OCI-LY1 (cell line): ENCODE data around the gene THOC2.

ENCODE experiments used
- H2AFZ ChIP-seq: fragments of 200-600 bp; sonication (generic), shearing (Covaris generic); 2 replicates; pipeline ENCODE4 v1.6.0; 2014; ENCODE audit warnings: antibody characterized with exemption, mild to moderate bottlenecking, low read length
- H3F3A ChIP-seq: fragments of 200-600 bp; sonication (generic), shearing (Covaris generic); 2 replicates; pipeline ENCODE4 v1.6.0; 2014; ENCODE audit warnings: mild to moderate bottlenecking, antibody characterized with exemption, low read length, moderate library complexity; ENCODE audit not compliant: insufficient read depth
- H3K27ac ChIP-seq: fragments of 200-600 bp; sonication (generic); 2 replicates; pipeline ENCODE4 v1.5.1; 2014; ENCODE audit warnings: low read length, mixed run types, mild to moderate bottlenecking, low read depth; ENCODE audit not compliant: poor library complexity, severe bottlenecking
- H3K27me3 ChIP-seq: fragments of 200-600 bp; sonication (generic); 2 replicates; pipeline ENCODE4 v1.6.0; 2014; ENCODE audit warnings: antibody characterized with exemption, mild to moderate bottlenecking, low read length, moderate library complexity; ENCODE audit not compliant: insufficient read depth
- H3K36me3 ChIP-seq: fragments of 200-600 bp; sonication (generic); 2 replicates; pipeline ENCODE4 v1.6.1; 2014; ENCODE audit warnings: mild to moderate bottlenecking, antibody characterized with exemption, low read length, moderate library complexity, mixed read lengths; ENCODE audit not compliant: insufficient read depth
- H3K4me1 ChIP-seq: fragments of 200-600 bp; sonication (generic); 2 replicates; pipeline ENCODE4 v1.5.1; 2014; ENCODE audit warnings: mild to moderate bottlenecking, low read length, moderate library complexity; ENCODE audit not compliant: insufficient read depth, severe bottlenecking
- H3K4me2 ChIP-seq: fragments of 200-600 bp; sonication (generic), shearing (Covaris generic); 2 replicates; pipeline ENCODE4 v1.6.1; 2014; ENCODE audit warnings: low read length
- H3K4me3 ChIP-seq: fragments of 200-600 bp; sonication (generic); 2 replicates; pipeline ENCODE4 v1.5.1; 2014; ENCODE audit warnings: low read length, low read depth, mild to moderate bottlenecking, mixed read lengths; ENCODE audit not compliant: poor library complexity, severe bottlenecking
- H3K79me2 ChIP-seq: fragments of 200-600 bp; shearing (Covaris generic); 2 replicates; pipeline ENCODE4 v1.6.1; 2016; ENCODE audit warnings: mixed run types, low read length, mixed read lengths; ENCODE audit not compliant: insufficient read depth
- H3K9ac ChIP-seq: fragments of 200-600 bp; sonication (generic), shearing (Covaris generic); 2 replicates; pipeline ENCODE4 v1.6.1; 2014; ENCODE audit warnings: mild to moderate bottlenecking, low read length, mixed read lengths
- H3K9me2 ChIP-seq: fragments of 200-600 bp; sonication (generic), shearing (Covaris generic); 2 replicates; pipeline ENCODE4 v1.6.1; 2014; ENCODE audit warnings: low read depth, mild to moderate bottlenecking, low read length, mixed read lengths
- H3K9me3 ChIP-seq: fragments of 200-600 bp; shearing (Covaris generic); 2 replicates; pipeline ENCODE4 v1.6.1; 2014; ENCODE audit warnings: low read length, mixed read lengths
- H4K20me1 ChIP-seq: fragments of 200-600 bp; sonication (generic), shearing (Covaris generic); 2 replicates; pipeline ENCODE4 v1.6.0; 2016; ENCODE audit warnings: mild to moderate bottlenecking, low read length; ENCODE audit not compliant: insufficient read depth
- CTCF ChIP-seq: fragments of 200-600 bp; sonication (generic), shearing (Covaris generic); IDR thresholded peaks from 2 replicates; pipeline ENCODE4 v1.5.1; 2017; ENCODE audit warnings: mild to moderate bottlenecking, antibody characterized with exemption, low read length, moderate library complexity, mixed read lengths
- EZH2 ChIP-seq: fragments of 200-600 bp; sonication (generic), shearing (Covaris generic); IDR thresholded peaks from 2 replicates; pipeline ENCODE4 v1.8.0; 2017; ENCODE audit warnings: borderline replicate concordance, mixed run types, mild to moderate bottlenecking, antibody characterized with exemption, low read length, moderate library complexity, mixed read lengths

Gene THOC2

GRCh38 chrX:123742440-123742839, 9.6 kb upstream of the THOC2 start:
- H3K27ac ChIP-seq: no peak overlapping the region
- no peak overlapping the region for H3K4me3 ChIP-seq
- no peaks in the 10 kb centered on the region for H3F3A ChIP-seq
- TF ChIP-seq EZH2: no peak
- no peaks in the 10 kb centered on the region for H3K4me1 ChIP-seq
- no peak overlapping the region for H3K9ac ChIP-seq
- H3K27me3 ChIP-seq: no peaks in the 10 kb centered on the region
- H2AFZ ChIP-seq: no peak overlapping the region
- H3K9me3 ChIP-seq: no peaks in the 10 kb centered on the region
- no peaks in the 10 kb centered on the region for H3K9me2 ChIP-seq
- H3K36me3 ChIP-seq: no peaks in the 10 kb centered on the region
- H4K20me1 ChIP-seq: no peaks in the 10 kb centered on the region
- H3K4me2 ChIP-seq: no peak overlapping the region
- no peaks in the 10 kb centered on the region for H3K79me2 ChIP-seq

GRCh38 chrX:123740536-123740935, 7.7 kb upstream of the THOC2 start:
- Histone ChIP-seq H2AFZ (no peak overlapping the region), H3K4me1 (no peaks in the 10 kb centered on the region), H3K27me3 (no peaks in the 10 kb centered on the region), H3K79me2 (no peaks in the 10 kb centered on the region), H3K36me3 (no peaks in the 10 kb centered on the region), H3F3A (no peaks in the 10 kb centered on the region), H4K20me1 (no peaks in the 10 kb centered on the region), H3K4me3 (no peak overlapping the region), H3K27ac (no peak overlapping the region), H3K4me2 (no peak overlapping the region), H3K9me3 (no peaks in the 10 kb centered on the region), H3K9ac (no peak overlapping the region), H3K9me2 (no peaks in the 10 kb centered on the region)
- TF ChIP-seq CTCF (no peak), EZH2 (no peak)

GRCh38 chrX:123740006-123740405, 7.2 kb upstream of the THOC2 start:
- H3K79me2 ChIP-seq: no peaks in the 10 kb centered on the region
- H3F3A ChIP-seq: no peaks in the 10 kb centered on the region
- H3K9me3 ChIP-seq: no peaks in the 10 kb centered on the region
- no peaks in the 10 kb centered on the region for H3K9me2 ChIP-seq
- no peaks in the 10 kb centered on the region for H4K20me1 ChIP-seq
- H3K27ac ChIP-seq: no peak overlapping the region
- H3K27me3 ChIP-seq: no peaks in the 10 kb centered on the region
- no peak overlapping the region for H3K4me3 ChIP-seq
- no peaks in the 10 kb centered on the region for H3K36me3 ChIP-seq
- TF ChIP-seq EZH2: no peak
- no peak for TF ChIP-seq CTCF
- H3K4me1 ChIP-seq: no peaks in the 10 kb centered on the region
- H3K9ac ChIP-seq: no peak overlapping the region
- no peak overlapping the region for H3K4me2 ChIP-seq
- H2AFZ ChIP-seq: no peak overlapping the region

- Histone ChIP-seq H3K4me1 (no peaks in the 10 kb centered on the region), H3K4me2 (no peak overlapping the region), H2AFZ (no peak overlapping the region), H3K4me3 (no peak overlapping the region), H3K9me2 (no peaks in the 10 kb centered on the region), H3K79me2 (no peaks in the 10 kb centered on the region), H3K27ac (no peak overlapping the region), H3F3A (no peaks in the 10 kb centered on the region), H3K27me3 (no peaks in the 10 kb centered on the region), H4K20me1 (no peaks in the 10 kb centered on the region), H3K9ac (no peak overlapping the region), H3K9me3 (no peaks in the 10 kb centered on the region), H3K36me3 (no peaks in the 10 kb centered on the region)
- TF ChIP-seq CTCF: no peak
- TF ChIP-seq EZH2: no peak
Measured at GRCh38 chrX:123739474-123739873, 6.6 kb upstream of the THOC2 start.
